SH-SY5Y (cell line): ENCODE data around the gene HSD17B12.

ENCODE experiments used
- GATA2 ChIP-seq: IDR thresholded peaks from 2 replicates; pipeline ENCODE4 v1.6.1; 2011; ENCODE audit warnings: mild to moderate bottlenecking, low read depth, low read length
- GATA3 ChIP-seq: IDR thresholded peaks from 2 replicates; pipeline ENCODE4 v1.6.1; 2011; ENCODE audit warnings: low read depth, mild to moderate bottlenecking, low read length, moderate library complexity

DNA sequence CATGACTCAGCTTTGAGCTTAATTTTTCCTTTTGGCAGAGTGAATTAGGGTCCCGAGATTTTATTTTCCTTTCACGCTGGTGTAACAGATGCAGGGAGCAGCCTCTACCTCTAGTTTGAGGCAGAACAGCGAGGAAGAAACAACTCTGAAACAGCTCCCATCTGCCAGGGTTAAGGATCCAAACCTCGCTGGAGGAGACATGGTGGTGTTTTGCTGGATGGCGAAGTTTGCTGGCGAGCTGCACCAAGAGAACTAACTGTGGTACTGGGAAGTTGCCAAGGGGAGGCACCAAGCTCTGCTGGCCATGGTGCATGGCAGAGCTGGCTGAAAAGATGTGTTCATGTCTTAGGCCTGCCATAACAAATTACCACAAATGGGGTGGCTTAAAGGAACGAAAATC lies 192.5 kb downstream of the HSD17B12 start:
- TF ChIP-seq GATA2, result no peak
- TF ChIP-seq GATA3, result no peak
